HG02970 (cell line): ENCODE measurements around the gene IRF5.
A peak's percentile ranks its signal among the peaks of the same experiment; 100 is the strongest.
"Not testable (repeated sequence)": the region's sequence is repeated elsewhere in the genome, so short reads cannot be mapped to it uniquely, and the experiment has no call there.

Source experiments
- ATAC-seq: cut with Tn5 transposase; IDR thresholded peaks from one replicate; pipeline ENCODE4 v1.9.1; 2021; ENCODE audit warnings: mild to moderate bottlenecking, moderate library complexity, moderate number of reproducible peaks; ENCODE audit not compliant: unreplicated experiment, low FRiP score

The IRF5 gene

DNA sequence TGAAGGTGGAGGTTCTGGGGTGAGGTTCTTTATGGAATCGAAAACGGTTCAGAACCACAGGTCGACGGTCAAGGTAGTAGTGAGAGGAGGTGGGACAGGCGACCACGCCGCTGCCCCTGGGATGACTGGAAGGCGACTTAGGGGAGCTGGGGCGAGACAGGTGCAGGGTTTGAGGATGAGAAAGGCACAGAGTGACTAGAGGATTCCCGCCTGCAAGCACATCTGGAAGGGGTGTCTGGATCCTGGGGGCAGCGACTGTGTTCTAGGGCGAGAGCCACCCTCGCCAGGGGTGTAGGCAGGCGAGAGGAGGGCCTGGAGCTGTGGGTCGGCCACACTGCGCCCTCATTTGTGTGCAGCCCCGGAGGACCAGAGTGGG is 468 bp upstream of the IRF5 start:
- no peak for ATAC-seq

DNA sequence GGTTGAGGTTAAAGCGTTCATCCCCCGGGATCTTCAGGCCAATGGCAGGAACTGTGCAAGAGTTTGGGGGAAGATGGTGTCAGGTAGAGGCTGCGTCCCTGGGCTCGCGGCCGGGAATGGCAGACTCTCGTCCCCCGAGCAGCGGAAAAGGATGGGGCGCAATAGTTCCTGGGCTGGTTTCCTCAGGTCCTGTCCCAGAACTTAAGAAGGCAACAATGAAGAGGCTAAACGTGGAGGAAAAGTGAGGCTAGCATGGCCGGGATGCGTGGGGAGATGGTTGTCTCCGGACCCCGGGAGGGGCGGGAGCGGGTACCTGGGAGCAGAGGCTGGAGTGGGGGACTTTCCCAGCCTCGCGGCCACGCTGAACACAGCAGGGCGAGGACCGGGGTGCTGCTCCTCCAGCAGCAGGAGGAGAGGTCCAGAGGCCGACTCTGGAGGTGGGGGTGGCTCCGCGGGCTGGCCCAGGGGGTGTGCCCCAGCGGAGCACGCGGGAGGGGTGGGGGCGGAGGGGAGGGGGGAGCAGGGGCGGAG is 882 bp downstream of the IRF5 start:
- ATAC-seq, result no peak

DNA sequence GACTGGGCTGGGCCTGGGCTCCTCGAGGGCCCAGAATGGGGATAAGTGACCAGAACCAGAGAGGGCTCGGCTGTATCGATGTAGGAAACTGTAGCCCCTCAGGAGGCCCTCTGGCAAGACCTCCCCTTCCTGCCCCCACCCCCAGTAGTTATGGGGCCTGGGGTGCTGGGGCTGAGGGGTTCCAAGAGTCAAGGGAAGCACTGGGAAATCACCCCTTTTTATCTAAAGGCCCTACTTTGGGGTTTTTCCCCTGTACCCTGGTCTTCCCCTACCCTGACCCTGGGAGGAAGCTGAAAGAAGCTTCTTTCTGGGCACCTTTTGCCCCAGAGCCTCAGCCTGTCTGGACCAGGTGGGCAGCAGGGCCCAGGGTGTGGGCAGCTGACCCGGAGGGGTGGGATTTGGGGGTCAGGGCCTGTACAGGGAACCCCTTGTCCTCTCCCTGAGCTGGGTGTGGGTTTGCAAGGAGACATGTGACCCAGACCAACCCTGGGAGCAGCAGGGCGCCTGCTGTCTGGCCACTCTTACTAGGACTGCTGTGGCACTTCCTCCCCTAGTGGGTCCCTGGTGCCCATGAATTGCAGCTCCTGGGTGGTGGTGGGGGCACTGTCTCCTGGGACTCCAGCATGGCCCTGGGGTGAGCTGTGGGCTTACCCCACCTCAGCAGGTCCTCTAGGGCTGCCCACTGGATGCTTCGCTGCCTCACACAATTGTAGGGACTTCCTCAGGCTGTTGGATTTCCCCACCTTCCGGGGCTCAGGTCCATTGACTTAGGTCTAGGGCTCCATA is 1.5 kb downstream of the IRF5 start:
- ATAC-seq, result no peak

DNA sequence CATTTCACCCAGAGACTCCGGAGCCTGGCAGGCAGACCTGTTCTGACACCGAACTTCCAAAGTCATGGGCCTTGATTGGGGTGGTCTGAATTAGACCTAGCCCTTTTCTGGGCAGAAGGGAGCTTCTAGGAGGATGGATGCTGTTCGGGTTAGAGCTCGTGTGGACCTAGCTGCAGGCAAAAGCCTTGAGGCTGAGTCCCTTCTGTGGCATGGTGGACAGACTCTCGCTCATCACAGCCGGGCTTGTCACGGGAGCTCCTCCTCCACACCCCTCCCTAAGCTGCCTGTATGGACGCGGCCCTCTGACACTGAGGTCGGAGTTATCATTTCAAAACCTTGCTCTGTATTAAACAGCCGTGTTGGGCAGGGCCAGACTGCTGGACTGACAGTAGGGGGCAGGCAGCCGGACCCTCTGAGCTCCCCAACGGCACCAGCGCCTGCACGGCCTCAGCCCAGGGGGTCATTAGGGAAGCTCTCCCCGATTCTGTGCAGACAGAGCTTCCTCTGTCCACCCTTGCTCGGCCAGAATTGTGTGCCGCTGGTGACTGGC is 2.2 kb downstream of the IRF5 start:
- peak; percentile 4 for ATAC-seq

DNA sequence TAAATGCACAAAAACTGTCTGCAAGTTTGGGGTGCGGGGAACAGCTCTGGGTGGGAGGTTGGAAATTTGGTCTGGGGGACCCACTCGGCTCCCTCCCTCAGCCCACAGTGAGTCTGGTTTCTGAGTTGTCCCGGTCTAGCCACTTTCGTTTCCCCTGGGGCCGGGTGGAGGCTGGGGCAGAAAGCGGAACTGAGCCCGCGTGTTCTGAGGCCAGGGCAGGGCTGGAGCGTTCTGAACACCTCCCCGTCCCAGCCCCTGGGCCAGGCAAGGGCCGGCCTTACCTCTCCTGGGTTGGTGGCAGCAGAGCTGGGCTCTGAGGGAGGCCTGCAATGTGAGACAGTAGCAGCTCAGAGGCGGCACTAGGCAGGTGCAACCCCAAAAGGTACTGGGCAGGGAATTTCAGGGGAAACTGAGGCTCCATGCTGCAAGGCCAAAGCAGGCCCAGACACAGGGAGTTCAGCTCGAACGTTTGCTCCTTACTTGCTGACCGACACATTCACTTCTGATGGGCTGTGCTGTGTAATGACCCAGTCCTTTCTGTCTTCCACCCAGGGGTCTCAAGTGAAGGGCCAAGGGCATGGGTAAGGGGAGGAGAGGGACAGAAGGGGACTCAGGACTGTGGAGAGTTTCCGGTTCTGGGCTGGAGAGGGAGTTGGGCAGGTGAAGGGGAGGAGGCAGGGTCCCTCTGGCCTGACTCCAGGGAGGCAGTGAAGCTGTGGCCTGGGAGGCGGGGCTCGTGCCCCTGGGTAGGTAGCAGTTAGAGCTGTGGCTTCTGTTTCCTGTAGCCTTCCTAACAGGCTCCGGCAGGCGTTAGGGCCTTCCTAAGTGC is 3.0 kb downstream of the IRF5 start:
- peak; percentile 32 for ATAC-seq

DNA sequence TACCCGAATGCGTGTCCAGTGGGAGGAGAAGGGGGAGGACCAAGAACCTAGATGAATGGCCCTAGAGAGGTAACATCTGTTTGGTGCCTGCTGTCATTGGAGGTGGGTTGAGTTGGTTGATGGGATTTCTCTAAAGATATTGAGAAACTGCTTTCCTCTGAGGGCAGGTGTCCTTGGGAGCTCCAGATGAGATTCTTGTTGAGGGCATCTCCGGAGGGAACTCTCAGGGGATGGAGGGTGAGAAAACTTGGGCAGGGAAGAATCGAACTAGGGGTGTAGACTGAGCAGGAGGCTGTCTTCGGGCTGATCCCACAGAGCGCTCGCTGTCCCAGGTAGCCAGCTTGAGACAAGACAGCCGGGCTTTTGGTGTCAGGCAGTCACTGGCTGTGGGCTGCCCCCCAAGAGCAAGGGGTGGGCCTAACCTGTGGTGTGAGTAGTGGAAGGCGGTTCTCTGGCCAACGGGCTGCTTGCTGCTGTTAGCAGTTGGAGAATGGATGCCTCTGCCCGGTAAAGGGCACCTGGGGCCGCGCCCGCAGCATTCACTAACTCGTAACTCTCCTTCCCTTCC is 3.7 kb downstream of the IRF5 start:
- no peak for ATAC-seq

DNA sequence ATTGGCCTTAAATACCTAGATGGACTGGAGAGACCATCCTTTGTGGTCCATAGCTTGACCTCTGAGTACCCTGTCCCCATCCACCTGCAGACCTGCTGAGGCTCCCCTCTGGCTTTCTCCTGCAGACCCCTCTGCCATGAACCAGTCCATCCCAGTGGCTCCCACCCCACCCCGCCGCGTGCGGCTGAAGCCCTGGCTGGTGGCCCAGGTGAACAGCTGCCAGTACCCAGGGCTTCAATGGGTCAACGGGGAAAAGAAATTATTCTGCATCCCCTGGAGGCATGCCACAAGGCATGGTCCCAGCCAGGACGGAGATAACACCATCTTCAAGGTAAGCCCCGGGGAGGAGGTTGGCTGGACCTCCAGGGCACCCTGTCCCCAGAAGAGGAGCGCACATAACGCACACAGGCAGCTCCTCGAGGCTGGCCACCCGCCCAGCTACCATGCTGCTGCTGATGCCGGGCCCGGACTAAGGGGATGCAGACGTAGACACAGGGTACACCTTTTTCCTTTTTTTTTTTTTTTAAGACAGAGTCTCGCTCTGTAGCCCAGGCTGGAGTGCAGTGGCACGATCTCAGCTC is 4.3 kb downstream of the IRF5 start:
- ATAC-seq, result no peak

DNA sequence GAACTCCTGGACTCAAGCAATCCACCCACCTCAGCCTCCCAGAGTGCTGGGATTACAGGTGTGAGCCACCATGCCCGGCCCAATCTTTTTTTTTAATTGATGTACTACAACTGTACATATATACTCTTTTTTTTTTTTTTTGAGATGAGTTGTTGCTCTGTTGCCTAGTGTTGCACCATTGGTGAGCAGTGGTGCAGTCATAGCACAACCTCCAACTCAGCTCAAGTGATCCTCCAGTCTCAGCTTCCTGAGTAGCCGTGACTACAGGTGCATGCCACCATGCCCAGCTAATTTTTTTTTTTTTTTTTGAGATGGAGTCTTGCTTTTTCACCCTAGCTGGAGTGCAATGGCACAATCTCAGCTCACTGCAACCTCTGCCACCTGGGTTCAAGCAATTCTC is 5.5 kb downstream of the IRF5 start:
- ATAC-seq, result not testable (repeated sequence)

DNA sequence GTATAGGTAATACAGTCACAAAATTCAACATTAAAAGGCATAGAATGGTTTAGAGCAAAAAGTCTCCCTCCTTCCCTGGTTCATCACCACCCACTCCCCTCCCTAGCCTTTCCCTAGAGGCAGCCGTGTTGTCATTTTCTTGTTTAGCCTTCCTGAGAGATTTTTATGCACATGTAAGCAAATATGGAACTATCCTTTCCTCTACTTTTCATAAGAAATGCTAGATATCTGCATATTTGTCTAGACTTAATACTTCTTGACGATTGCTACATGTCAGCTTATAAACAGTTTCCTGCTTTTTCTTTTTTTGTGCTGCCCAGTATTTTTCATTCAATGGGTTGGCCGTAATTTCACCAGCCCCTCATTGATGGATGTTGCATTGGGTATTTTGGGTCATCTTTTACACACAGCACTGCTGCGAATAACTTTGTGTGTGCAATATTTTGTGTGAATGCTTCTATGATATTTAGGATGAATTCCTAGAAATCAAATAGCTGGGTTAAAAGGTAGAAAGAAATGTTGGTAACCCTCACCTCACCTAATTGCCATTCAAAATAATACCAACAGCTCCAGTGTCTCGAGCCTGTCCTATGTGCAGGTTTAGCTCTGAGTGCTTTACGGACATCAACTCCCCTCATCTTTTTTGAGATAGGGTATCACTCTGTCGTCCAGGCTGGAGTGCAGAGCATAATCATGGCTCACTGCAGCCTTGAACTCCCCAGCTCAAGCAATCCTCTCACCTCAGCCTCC is 6.9 kb downstream of the IRF5 start:
- ATAC-seq, result no peak

DNA sequence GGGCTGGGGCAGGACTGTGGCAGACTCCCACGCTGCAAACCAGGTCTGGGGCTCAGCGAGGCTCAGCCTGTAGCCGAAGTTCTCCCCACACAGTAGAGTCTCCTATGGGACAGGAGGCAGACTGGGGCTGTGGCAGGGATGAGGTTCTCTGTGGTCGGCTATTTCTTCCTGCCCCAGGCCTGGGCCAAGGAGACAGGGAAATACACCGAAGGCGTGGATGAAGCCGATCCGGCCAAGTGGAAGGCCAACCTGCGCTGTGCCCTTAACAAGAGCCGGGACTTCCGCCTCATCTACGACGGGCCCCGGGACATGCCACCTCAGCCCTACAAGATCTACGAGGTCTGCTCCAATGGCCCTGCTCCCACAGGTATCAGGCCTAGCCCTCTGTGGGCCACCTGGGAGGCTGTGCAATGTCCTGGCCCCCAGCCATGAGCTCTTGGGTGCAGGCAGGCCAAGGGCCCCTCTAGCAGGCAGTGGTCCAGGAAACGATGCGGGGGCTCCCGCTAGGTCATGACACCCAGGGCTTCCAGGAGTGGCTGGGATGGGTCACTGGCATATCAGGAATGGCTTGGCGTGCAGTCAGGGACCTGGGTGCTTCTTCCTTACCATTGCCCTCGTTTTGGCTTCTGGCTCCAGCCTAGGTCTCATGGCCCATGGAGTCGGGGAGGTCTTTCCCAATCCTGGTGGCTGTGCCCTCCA is 8.1 kb downstream of the IRF5 start:
- no peak for ATAC-seq

DNA sequence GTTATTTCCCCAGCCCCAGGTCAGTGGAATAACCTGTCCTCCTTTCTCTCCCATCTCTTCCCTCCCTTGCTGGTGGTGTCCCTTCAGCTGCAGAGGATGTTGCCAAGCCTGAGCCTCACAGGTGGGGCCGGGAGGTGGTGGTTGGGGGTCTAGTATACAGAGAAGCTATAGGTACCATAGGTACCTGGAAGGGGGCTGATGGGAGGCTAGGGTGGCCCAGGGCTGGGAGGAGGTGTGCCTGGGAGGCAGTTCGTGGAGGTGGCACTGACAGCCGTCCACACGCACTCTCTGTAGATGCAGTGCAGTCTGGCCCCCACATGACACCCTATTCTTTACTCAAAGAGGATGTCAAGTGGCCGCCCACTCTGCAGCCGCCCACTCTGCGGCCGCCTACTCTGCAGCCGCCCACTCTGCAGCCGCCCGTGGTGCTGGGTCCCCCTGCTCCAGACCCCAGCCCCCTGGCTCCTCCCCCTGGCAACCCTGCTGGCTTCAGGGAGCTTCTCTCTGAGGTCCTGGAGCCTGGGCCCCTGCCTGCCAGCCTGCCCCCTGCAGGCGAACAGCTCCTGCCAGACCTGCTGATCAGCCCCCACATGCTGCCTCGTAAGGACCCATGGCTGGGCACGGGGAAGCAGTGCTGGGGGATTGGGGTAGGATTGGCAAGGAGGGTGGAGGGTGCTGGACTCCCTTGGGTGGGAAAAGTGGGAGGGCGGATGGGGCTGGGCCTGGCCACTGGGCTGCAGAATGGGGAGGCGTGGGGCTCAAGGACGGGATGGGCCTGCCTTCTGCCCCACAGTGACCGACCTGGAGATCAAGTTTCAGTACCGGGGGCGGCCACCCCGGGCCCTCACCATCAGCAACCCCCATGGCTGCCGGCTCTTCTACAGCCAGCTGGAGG is 9.5 kb downstream of the IRF5 start:
- ATAC-seq, result no peak

DNA sequence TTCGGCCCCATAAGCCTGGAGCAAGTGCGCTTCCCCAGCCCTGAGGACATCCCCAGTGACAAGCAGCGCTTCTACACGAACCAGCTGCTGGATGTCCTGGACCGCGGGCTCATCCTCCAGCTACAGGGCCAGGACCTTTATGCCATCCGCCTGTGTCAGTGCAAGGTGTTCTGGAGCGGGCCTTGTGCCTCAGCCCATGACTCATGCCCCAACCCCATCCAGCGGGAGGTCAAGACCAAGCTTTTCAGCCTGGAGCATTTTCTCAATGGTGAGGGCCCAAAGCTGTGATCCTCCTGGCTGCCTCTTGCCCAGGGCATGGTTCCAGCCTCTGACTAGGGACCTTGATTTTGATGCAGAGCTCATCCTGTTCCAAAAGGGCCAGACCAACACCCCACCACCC is 10.1 kb downstream of the IRF5 start:
- ATAC-seq, result no peak

DNA sequence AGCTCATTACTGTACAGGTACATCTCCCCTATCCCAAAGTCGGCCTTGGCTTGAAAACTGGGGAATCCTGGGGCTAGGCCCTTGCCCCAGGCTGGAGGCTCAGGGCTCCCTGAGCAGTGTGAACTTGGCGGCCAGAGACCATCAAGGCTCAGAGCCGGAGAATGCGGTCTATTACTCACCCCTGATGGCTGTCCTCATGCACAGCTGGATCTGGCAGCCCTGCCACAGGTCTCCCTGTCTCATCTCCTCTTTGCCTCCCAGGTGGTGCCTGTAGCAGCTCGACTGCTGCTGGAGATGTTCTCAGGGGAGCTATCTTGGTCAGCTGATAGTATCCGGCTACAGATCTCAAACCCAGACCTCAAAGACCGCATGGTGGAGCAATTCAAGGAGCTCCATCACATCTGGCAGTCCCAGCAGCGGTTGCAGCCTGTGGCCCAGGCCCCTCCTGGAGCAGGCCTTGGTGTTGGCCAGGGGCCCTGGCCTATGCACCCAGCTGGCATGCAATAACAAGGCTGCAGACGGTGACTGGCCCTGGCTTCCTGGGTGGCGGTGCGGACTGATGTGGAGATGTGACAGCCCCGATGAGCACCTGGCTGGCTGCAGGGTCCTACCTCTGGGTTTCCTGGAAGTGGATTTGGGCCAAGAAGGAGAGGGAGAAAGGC is 10.7 kb downstream of the IRF5 start:
- no peak for ATAC-seq

DNA sequence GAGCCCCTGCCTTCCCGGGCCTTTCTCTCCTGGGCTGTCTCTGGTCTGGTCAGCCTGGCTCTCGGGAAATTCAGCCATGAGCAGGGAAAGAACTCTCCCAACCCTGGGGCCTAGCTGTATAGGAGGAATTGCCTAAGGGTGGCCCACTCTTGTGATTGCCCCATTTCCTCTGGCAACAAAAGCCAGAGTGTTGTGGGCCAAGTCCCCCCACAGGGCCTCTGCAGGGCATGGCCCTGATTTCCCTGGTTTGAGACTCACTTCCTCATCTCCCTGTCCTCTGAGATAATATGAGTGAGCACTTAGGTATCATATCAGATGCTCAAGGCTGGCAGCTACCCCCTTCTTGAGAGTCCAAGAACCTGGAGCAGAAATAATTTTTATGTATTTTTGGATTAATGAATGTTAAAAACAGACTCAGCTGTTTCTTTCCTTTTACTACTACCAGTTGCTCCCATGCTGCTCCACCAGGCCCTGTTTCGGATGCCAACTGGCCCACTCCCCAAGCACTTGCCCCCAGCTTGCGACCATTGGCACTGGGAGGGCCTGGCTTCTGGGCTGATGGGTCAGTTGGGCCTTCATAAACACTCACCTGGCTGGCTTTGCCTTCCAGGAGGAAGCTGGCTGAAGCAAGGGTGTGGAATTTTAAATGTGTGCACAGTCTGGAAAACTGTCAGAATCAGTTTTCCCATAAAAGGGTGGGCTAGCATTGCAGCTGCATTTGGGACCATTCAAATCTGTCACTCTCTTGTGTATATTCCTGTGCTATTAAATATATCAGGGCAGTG is 11.4 kb downstream of the IRF5 start:
- ATAC-seq, result no peak

DNA sequence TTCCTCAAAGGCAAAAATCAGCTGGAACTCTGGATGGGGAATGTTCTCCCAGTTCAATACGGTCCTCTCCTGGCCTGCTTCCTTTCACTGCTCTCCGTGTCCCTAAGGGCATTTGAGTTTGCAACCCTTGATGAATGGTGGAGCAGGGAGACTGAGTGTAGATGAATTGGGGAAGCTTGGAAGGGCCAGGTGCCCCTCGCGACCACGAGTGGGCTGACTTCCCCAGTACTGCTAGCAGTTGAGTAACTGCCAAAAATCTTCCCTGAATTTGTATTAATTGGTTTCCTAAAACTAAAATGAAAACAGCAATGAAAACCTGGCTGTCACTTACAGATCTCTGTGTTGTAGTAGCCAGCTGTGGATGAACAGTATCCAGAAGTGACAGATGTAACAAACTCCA is 13.6 kb downstream of the IRF5 start:
- no peak for ATAC-seq

DNA sequence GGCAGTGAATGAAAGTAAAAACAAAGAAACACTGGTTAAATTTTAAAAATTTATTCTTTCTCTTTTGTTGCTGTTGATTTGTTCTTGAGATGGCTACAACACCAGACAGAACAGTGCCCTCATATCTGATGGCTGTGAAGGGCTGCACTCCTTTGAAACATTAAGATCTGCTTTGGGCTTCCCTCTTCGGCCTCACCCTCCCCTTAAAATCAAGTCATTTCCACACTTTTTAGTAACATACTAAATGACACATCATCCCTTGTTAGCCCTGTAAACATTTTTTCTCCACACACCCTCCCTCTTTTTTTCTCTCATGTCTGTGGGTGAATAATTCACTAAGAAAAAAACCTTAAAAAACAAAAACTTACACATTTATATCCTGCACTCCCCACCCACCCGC is 16.4 kb downstream of the IRF5 start:
- no peak for ATAC-seq
